ENCODE data around the gene AOPEP.

- TF ChIP-seq POLR2AphosphoS5 (IDR thresholded peaks at IDR 0.05; ENCODE audit: low read depth, low read length) (no peak), POLR2A (IDR thresholded peaks at IDR 0.05; ENCODE audit: low read depth, low read length) (no peak), TAF1 (IDR thresholded peaks at IDR 0.05; ENCODE audit: low read depth, low read length) (no peak), SPI1 (IDR thresholded peaks at IDR 0.05; ENCODE audit: low read depth, low read length) (no peak)
These were observed 354.6 kb downstream of the AOPEP start for GRCh38 chr9:95080961-95081647.

Measured in GM12891 (cell line).